ENCODE measurements around the gene CDC20. TPM values are rescaled to one million over a fixed set of nuclear protein-coding genes. Genes with fewer than 3 reads are reported as not detected.

Gene CDC20
- total RNA-seq, 1 experiment from 2014 or later: 355 TPM

GRCh38 chr1:43314233-43314632, 44.5 kb upstream of the CDC20 start:
- ChIA-PET POLR2A (no interaction called here), RAD21 (ENCODE audit: low non-redundant PET in 1 of 2, low total read pairs in 2 of 2, uncharacterized antibody in 2 of 2, unreplicated experiment in 2 of 2) (no interaction called here), CTCF (no interaction called here)
- no peak for ATAC-seq
- Histone ChIP-seq H3K27me3 (ENCODE audit: insufficient read depth, low read length) (no peaks in the 10 kb centered on the region), H3K9me2 (ENCODE audit: insufficient read depth) (no peaks in the 10 kb centered on the region), H3K36me3 (ENCODE audit: control insufficient read depth in 1 of 2, insufficient read depth in 2 of 2, low read length in 2 of 2) (no peaks in the 10 kb centered on the region), H3K9me3 (ENCODE audit: control insufficient read depth in 1 of 2, insufficient read depth in 1 of 2, low read depth in 1 of 2, low read length in 2 of 2) (no peaks in the 10 kb centered on the region), H2AFZ (ENCODE audit: low read depth, low read length, poor library complexity, severe bottlenecking) (no peak overlapping the region), H3K27ac (ENCODE audit: low read depth, low read length) (no peak overlapping the region), H3K4me3 (replicated peaks in 1 of 2; ENCODE audit: low read depth in 1 of 2, low read length in 2 of 2) (no peak overlapping the region), H3K9ac (ENCODE audit: low read length) (no peak overlapping the region), H3K4me2 (ENCODE audit: low read length) (no peak overlapping the region), H4K20me1 (ENCODE audit: insufficient read depth) (no peaks in the 10 kb centered on the region), H3K4me1 (ENCODE audit: control insufficient read depth in 1 of 2, insufficient read depth in 2 of 2, low read length in 2 of 2) (peaks cover 0 to 5% of the 10 kb centered on the region in 2 experiments; a peak in 1 of 4 replicates), H3K79me2 (ENCODE audit: insufficient read depth, low read length) (no peaks in the 10 kb centered on the region)
- TF ChIP-seq REST (IDR thresholded peaks at IDR 0.05; ENCODE audit: low read depth) (no peak), ELF1 (IDR thresholded peaks at IDR 0.05; ENCODE audit: borderline replicate concordance, low read depth) (no peak), POLR2AphosphoS5 (IDR thresholded peaks at IDR 0.05; ENCODE audit: low read depth, low read length) (no peak), YY1 (IDR thresholded peaks at IDR 0.05; ENCODE audit: extremely low read depth, insufficient replicate concordance, low read depth, low read length) (no peak), MAX (IDR thresholded peaks at IDR 0.05) (no peak), POLR2A (IDR thresholded peaks at IDR 0.05; ENCODE audit: borderline replicate concordance, extremely low read depth, insufficient read depth, insufficient read length) (no peak), EGR1 (IDR thresholded peaks at IDR 0.05; ENCODE audit: low read depth) (no peak), TCF7L2 (IDR thresholded peaks at IDR 0.05; ENCODE audit: borderline replicate concordance, extremely low read depth, insufficient read depth, insufficient read length) (no peak), SIN3A (IDR thresholded peaks at IDR 0.05; ENCODE audit: low read depth) (no peak), EZH2phosphoT487 (IDR thresholded peaks at IDR 0.05; ENCODE audit: borderline replicate concordance) (no peak), SP1 (IDR thresholded peaks at IDR 0.05; ENCODE audit: low read depth) (no peak), EZH2 (IDR thresholded peaks at IDR 0.05) (no peak), SRF (IDR thresholded peaks at IDR 0.05; ENCODE audit: low read depth) (no peak), FOSL1 (IDR thresholded peaks at IDR 0.05; ENCODE audit: low read depth) (no peak), CBX3 (IDR thresholded peaks at IDR 0.05; ENCODE audit: low read depth) (no peak), JUND (IDR thresholded peaks at IDR 0.05) (no peak), RAD21 (IDR thresholded peaks at IDR 0.05; ENCODE audit: low read depth) (no peak)
- TF ChIP-seq, protein P1, sequence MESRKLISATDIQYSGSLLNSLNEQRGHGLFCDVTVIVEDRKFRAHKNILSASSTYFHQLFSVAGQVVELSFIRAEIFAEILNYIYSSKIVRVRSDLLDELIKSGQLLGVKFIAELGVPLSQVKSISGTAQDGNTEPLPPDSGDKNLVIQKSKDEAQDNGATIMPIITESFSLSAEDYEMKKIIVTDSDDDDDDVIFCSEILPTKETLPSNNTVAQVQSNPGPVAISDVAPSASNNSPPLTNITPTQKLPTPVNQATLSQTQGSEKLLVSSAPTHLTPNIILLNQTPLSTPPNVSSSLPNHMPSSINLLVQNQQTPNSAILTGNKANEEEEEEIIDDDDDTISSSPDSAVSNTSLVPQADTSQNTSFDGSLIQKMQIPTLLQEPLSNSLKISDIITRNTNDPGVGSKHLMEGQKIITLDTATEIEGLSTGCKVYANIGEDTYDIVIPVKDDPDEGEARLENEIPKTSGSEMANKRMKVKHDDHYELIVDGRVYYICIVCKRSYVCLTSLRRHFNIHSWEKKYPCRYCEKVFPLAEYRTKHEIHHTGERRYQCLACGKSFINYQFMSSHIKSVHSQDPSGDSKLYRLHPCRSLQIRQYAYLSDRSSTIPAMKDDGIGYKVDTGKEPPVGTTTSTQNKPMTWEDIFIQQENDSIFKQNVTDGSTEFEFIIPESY (IDR thresholded peaks at IDR 0.05; ENCODE audit: extremely low read depth, insufficient replicate concordance, low read length): no peak
- intact Hi-C loops (cut with micrococcal nuclease): no loop called here
- no peak for DNase-seq (ENCODE audit: low read depth, low spot score)
- no TSS peak for BruUV-seq (replicated peaks)

Data from HCT116 (cell line).